ENCODE measurements around the gene SLC22A1.

Gene SLC22A1

GRCh38 chr6:160167604-160168399 lies 46.2 kb downstream of the SLC22A1 start:
- in situ Hi-C loops (cut with MboI; ENCODE audit: low sequenced_read_pairs), result no loop called here

- in situ Hi-C loops (cut with MboI; ENCODE audit: low sequenced_read_pairs), result no loop called here
Observed at GRCh38 chr6:160170018-160170680, 48.5 kb downstream of the SLC22A1 start.

GRCh38 chr6:160172704-160173103 lies 51.1 kb downstream of the SLC22A1 start:
- in situ Hi-C loops (cut with MboI; ENCODE audit: low sequenced_read_pairs), result no loop called here

- in situ Hi-C loops (cut with MboI; ENCODE audit: low sequenced_read_pairs), result no loop called here
Observed at GRCh38 chr6:160173806-160174527, 52.4 kb downstream of the SLC22A1 start.

GRCh38 chr6:160174681-160175080 lies 53.1 kb downstream of the SLC22A1 start:
- in situ Hi-C loops (cut with MboI; ENCODE audit: low sequenced_read_pairs), result no loop called here

- in situ Hi-C loops (cut with MboI; ENCODE audit: low sequenced_read_pairs), result no loop called here
Observed at GRCh38 chr6:160177220-160177619, 55.6 kb downstream of the SLC22A1 start.

GRCh38 chr6:160178271-160178670 lies 56.7 kb downstream of the SLC22A1 start:
- in situ Hi-C loops (cut with MboI; ENCODE audit: low sequenced_read_pairs), result no loop called here

GRCh38 chr6:160180706-160181105 lies 59.1 kb downstream of the SLC22A1 start:
- in situ Hi-C loops (cut with MboI; ENCODE audit: low sequenced_read_pairs), result no loop called here

GRCh38 chr6:160188773-160189172 lies 67.2 kb downstream of the SLC22A1 start:
- in situ Hi-C loops (cut with MboI; ENCODE audit: low sequenced_read_pairs), result no loop called here

GRCh38 chr6:160190081-160190480 lies 68.5 kb downstream of the SLC22A1 start:
- in situ Hi-C loops (cut with MboI; ENCODE audit: low sequenced_read_pairs), result no loop called here

- in situ Hi-C loops (cut with MboI; ENCODE audit: low sequenced_read_pairs), result no loop called here
Observed at GRCh38 chr6:160190973-160191372, 69.4 kb downstream of the SLC22A1 start.

- in situ Hi-C loops (cut with MboI; ENCODE audit: low sequenced_read_pairs), result no loop called here
Observed at GRCh38 chr6:160192840-160193239, 71.2 kb downstream of the SLC22A1 start.

- in situ Hi-C loops (cut with MboI; ENCODE audit: low sequenced_read_pairs), result no loop called here
Observed at GRCh38 chr6:160194808-160195207, 73.2 kb downstream of the SLC22A1 start.

- in situ Hi-C loops (cut with MboI; ENCODE audit: low sequenced_read_pairs), result no loop called here
Observed at GRCh38 chr6:160197662-160198061, 76.0 kb downstream of the SLC22A1 start.

- in situ Hi-C loops (cut with MboI; ENCODE audit: low sequenced_read_pairs), result no loop called here
Observed at GRCh38 chr6:160198606-160199211, 77.1 kb downstream of the SLC22A1 start.

- in situ Hi-C loops (cut with MboI; ENCODE audit: low sequenced_read_pairs), result no loop called here
Observed at GRCh38 chr6:160201061-160201460, 79.4 kb downstream of the SLC22A1 start.

GRCh38 chr6:160202411-160202810 lies 80.8 kb downstream of the SLC22A1 start:
- in situ Hi-C loops (cut with MboI; ENCODE audit: low sequenced_read_pairs), result no loop called here

- in situ Hi-C loops (cut with MboI; ENCODE audit: low sequenced_read_pairs), result no loop called here
Observed at GRCh38 chr6:160203076-160203475, 81.5 kb downstream of the SLC22A1 start.

- in situ Hi-C loops (cut with MboI; ENCODE audit: low sequenced_read_pairs), result no loop called here
Observed at GRCh38 chr6:160203522-160203921, 81.9 kb downstream of the SLC22A1 start.

GRCh38 chr6:160203953-160204352 lies 82.3 kb downstream of the SLC22A1 start:
- in situ Hi-C loops (cut with MboI; ENCODE audit: low sequenced_read_pairs), result no loop called here

GRCh38 chr6:160204710-160205109 lies 83.1 kb downstream of the SLC22A1 start:
- in situ Hi-C loops (cut with MboI; ENCODE audit: low sequenced_read_pairs), result no loop called here

Data from HL-60/S4 treated with retinoic acid at 250 ng/mL for 4 days and 3 days (cell line).